ENCODE results near the gene PLCG2.

PLCG2 gene

DNA sequence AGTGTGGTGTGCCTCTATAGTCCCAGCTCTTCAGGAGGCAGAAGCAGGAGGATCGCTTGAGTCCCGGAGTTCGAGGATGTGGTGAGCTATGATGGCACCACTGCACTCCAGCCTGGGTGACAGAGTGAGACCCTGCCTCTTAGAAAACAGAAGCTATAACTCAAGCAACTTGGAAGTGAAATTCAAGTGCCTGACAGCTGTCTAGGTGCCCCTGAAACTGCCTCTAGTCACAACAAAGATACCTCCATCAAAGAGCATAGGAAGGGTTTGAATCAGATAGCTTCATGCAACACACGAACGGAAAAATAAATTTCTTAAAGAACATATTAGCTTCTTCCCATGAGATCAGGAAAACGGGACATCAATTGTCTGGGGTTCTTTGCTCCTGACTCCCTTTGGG, 860 bp upstream of the PLCG2 start:
- H3K27ac ChIP-seq (replicated peaks): no peak overlapping the region
- no peaks in the 10 kb centered on the region for H3K27me3 ChIP-seq (ENCODE audit: insufficient read depth, poor library complexity, severe bottlenecking)
- no peak for TF ChIP-seq POLR2AphosphoS5 (IDR thresholded peaks at IDR 0.05; ENCODE audit: low read depth)
- no peak for DNase-seq (ENCODE audit: low read depth in 1 of 2, low spot score in 1 of 2)
- no peak overlapping the region for H3K4me3 ChIP-seq (replicated peaks; ENCODE audit: insufficient read depth, low read length)

DNA sequence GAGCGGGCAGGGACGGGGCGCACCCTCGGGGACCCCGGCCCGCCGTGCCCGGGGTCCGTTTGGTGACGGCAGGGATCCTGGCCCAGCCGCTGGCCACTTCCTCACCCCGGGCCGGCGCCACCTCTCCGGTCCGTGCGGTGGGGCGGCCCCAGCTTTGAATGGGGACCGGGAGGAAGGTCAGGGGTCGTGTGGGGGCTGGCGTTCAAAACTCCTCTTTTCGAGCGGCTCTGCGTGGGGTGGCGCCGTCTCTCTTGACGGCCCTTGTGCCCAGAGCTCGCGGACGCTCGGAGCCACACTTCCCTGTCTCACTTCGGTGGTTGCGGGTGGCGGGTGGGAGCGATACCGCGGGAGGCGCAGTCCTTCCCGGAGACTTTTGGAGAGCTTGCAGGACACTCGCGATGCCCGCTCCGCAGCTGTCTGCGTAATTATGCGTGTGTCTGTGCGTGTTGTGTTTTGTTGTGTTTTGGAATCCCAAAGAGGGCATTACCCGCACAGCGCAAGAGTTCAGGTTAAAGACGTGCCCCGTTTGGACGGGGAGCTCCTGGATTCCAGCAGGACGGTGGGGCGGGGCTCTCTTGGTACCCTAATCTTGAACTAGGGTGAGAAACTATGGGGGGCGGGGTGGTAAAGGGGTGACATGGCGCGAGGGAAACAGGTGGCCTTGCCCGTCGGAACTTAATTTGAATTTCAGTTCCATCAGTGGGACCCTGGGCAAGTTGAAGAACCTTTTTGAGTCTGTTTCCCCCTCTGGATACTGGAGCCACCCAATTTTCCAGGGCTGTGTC, 637 bp downstream of the PLCG2 start:
- TF ChIP-seq SPI1 (IDR thresholded peaks at IDR 0.05; ENCODE audit: borderline replicate concordance, low read depth) (no peak), GABPA (IDR thresholded peaks at IDR 0.05; ENCODE audit: low read depth) (no peak), POLR2AphosphoS5 (IDR thresholded peaks at IDR 0.05; ENCODE audit: low read depth) (no peak)
- TF ChIP-seq, protein P1, sequence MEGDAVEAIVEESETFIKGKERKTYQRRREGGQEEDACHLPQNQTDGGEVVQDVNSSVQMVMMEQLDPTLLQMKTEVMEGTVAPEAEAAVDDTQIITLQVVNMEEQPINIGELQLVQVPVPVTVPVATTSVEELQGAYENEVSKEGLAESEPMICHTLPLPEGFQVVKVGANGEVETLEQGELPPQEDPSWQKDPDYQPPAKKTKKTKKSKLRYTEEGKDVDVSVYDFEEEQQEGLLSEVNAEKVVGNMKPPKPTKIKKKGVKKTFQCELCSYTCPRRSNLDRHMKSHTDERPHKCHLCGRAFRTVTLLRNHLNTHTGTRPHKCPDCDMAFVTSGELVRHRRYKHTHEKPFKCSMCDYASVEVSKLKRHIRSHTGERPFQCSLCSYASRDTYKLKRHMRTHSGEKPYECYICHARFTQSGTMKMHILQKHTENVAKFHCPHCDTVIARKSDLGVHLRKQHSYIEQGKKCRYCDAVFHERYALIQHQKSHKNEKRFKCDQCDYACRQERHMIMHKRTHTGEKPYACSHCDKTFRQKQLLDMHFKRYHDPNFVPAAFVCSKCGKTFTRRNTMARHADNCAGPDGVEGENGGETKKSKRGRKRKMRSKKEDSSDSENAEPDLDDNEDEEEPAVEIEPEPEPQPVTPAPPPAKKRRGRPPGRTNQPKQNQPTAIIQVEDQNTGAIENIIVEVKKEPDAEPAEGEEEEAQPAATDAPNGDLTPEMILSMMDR (IDR thresholded peaks at IDR 0.05; ENCODE audit: insufficient read depth, low read length): no peak
- TF ChIP-seq, protein P2, sequence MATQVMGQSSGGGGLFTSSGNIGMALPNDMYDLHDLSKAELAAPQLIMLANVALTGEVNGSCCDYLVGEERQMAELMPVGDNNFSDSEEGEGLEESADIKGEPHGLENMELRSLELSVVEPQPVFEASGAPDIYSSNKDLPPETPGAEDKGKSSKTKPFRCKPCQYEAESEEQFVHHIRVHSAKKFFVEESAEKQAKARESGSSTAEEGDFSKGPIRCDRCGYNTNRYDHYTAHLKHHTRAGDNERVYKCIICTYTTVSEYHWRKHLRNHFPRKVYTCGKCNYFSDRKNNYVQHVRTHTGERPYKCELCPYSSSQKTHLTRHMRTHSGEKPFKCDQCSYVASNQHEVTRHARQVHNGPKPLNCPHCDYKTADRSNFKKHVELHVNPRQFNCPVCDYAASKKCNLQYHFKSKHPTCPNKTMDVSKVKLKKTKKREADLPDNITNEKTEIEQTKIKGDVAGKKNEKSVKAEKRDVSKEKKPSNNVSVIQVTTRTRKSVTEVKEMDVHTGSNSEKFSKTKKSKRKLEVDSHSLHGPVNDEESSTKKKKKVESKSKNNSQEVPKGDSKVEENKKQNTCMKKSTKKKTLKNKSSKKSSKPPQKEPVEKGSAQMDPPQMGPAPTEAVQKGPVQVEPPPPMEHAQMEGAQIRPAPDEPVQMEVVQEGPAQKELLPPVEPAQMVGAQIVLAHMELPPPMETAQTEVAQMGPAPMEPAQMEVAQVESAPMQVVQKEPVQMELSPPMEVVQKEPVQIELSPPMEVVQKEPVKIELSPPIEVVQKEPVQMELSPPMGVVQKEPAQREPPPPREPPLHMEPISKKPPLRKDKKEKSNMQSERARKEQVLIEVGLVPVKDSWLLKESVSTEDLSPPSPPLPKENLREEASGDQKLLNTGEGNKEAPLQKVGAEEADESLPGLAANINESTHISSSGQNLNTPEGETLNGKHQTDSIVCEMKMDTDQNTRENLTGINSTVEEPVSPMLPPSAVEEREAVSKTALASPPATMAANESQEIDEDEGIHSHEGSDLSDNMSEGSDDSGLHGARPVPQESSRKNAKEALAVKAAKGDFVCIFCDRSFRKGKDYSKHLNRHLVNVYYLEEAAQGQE (IDR thresholded peaks at IDR 0.05; ENCODE audit: insufficient replicate concordance, low read depth): no peak
- DNase-seq (ENCODE audit: low read depth in 1 of 2, low spot score in 1 of 2): no peak
- H3K27me3 ChIP-seq (ENCODE audit: insufficient read depth, poor library complexity, severe bottlenecking): no peaks in the 10 kb centered on the region
- H3K27ac ChIP-seq (replicated peaks): peak overlapping the region; percentile 73
- peak overlapping the region; percentile 64 for H3K4me3 ChIP-seq (replicated peaks; ENCODE audit: insufficient read depth, low read length)

DNA sequence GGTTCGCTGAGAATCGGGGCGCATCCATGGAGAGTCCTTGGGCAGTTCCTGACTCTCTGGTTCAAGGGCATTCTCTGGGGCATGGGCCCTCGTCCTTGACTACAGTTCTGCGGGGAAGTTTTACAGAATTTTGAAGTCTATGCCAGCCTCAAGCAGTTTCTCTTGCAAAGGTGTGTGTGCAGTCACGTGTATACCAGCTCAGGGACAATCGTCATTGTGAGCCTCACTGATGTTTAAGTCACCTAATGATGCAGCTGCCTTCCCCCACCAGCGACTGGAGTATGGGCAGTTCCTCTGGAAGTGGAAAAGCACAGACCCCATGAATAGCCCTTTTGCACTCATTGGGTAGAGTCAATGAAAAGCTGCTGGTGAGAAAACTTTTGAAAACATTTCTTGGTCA, 1.3 kb downstream of the PLCG2 start:
- H3K27ac ChIP-seq (replicated peaks): 0 out of 2 replicates have a peak overlapping the region, but pooled peaks have one; percentile 73
- TF ChIP-seq POLR2AphosphoS5 (IDR thresholded peaks at IDR 0.05; ENCODE audit: low read depth) (no peak), SPI1 (IDR thresholded peaks at IDR 0.05; ENCODE audit: borderline replicate concordance, low read depth) (no peak), GABPA (IDR thresholded peaks at IDR 0.05; ENCODE audit: low read depth) (no peak)
- TF ChIP-seq, protein P2 (IDR thresholded peaks at IDR 0.05; ENCODE audit: insufficient replicate concordance, low read depth): no peak
- no peak for DNase-seq (ENCODE audit: low read depth in 1 of 2, low spot score in 1 of 2)
- no peaks in the 10 kb centered on the region for H3K27me3 ChIP-seq (ENCODE audit: insufficient read depth, poor library complexity, severe bottlenecking)
- H3K4me3 ChIP-seq (replicated peaks; ENCODE audit: insufficient read depth, low read length): peak overlapping the region; percentile 64

DNA sequence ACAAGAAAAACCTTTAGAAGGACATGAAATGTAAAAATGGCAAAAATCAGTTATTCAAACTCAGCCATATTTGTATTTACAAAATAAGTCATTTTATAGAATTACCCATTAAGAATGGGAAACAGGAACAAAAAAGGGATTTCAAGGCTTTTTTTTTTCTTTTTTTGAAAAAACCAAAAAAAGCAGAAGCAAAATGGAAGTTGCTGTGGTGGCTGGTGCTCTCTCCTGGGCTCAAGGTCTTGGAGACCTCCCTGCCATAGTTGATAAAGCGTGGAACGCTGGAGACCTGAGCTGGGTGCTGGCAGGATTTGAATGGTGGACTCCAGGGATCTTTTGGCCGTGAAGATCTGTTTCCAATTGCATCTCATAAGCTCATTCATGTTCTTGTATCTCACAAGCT, 3.1 kb downstream of the PLCG2 start:
- H3K27me3 ChIP-seq (ENCODE audit: insufficient read depth, poor library complexity, severe bottlenecking): no peaks in the 10 kb centered on the region
- TF ChIP-seq POLR2AphosphoS5 (IDR thresholded peaks at IDR 0.05; ENCODE audit: low read depth): no peak
- TF ChIP-seq, protein P1 (IDR thresholded peaks at IDR 0.05; ENCODE audit: insufficient read depth, low read length): no peak
- no peak overlapping the region for H3K27ac ChIP-seq (replicated peaks)
- DNase-seq (ENCODE audit: low read depth in 1 of 2, low spot score in 1 of 2): no peak
- H3K4me3 ChIP-seq (replicated peaks; ENCODE audit: insufficient read depth, low read length): no peak overlapping the region
